Common myeloid progenitor, CD34-positive (primary cell): ENCODE results near the gene SPDYC.

Experiments used
- CTCF ChIA-PET: fragments of 350-600 bp; sonication (Branson Sonifier 250); formaldehyde crosslinking; loops from one replicate; lab custom pipeline; 2021; ENCODE audit warnings: antibody characterized with exemption; lab: Charles Lee
- POLR2A ChIA-PET: fragments of 350-600 bp; sonication (Branson Sonifier 250); formaldehyde crosslinking; loops from one replicate; lab custom pipeline; 2021; ENCODE audit warnings: antibody characterized with exemption; lab: Charles Lee
- DNase-seq, 3 donors: peaks; one replicate each; pipeline versions ENCODE4 v3.0.0 to v3.0.0-alpha.2; 2013
- H3K27ac ChIP-seq, 2 experiments: 1 replicate in 1 of 2; 2 replicates in 1 of 2; pipeline ENCODE4 v1.7.0; 2013; ENCODE audit warnings: inconsistent platforms in 2 of 2, low read length in 2 of 2, mild to moderate bottlenecking in 2 of 2, low read depth in 1 of 2, moderate library complexity in 1 of 2; ENCODE audit not compliant: severe bottlenecking in 2 of 2, insufficient read depth in 1 of 2, poor library complexity in 1 of 2
- H3K27me3 ChIP-seq, 5 experiments: replicated peaks in 2 of 5; 1 replicate in 3 of 5; 2 replicates in 2 of 5; pipeline versions ENCODE4 v1.6.1 to v1.7.0; 2013; ENCODE audit warnings: low read length in 4 of 5, mild to moderate bottlenecking in 2 of 5, moderate library complexity in 2 of 5, inconsistent platforms in 1 of 5; ENCODE audit not compliant: insufficient read depth in 5 of 5, control insufficient read depth in 4 of 5
- H3K36me3 ChIP-seq, 4 experiments: 1 replicate in 2 of 4; 2 replicates in 2 of 4; pipeline versions ENCODE4 v1.6.1 to v1.7.0; 2013; ENCODE audit warnings: low read length in 3 of 4, control low read depth in 1 of 4, mild to moderate bottlenecking in 1 of 4; ENCODE audit not compliant: control insufficient read depth in 4 of 4, insufficient read depth in 4 of 4
- H3K4me1 ChIP-seq, 4 experiments: 1 replicate in 3 of 4; 2 replicates in 1 of 4; pipeline versions ENCODE4 v1.6.1 to v1.7.1; 2013; ENCODE audit warnings: low read length in 3 of 4, mild to moderate bottlenecking in 3 of 4, control low read depth in 1 of 4, inconsistent platforms in 1 of 4, moderate library complexity in 1 of 4; ENCODE audit not compliant: control insufficient read depth in 4 of 4, insufficient read depth in 4 of 4; ENCODE audit errors: control extremely low read depth in 1 of 4
- H3K4me3 ChIP-seq, 7 experiments: 1 replicate in 4 of 7; 2 replicates in 3 of 7; pipeline versions ENCODE4 v1.5.1 to v1.7.0; 2013; ENCODE audit warnings: mild to moderate bottlenecking in 7 of 7, low read length in 6 of 7, moderate library complexity in 6 of 7, inconsistent platforms in 2 of 7, low read depth in 2 of 7, control low read depth in 1 of 7; ENCODE audit not compliant: insufficient read depth in 4 of 7, control insufficient read depth in 1 of 7; ENCODE audit errors: extremely low read depth in 1 of 7
- H3K9me3 ChIP-seq, 5 experiments: 1 replicate in 4 of 5; 2 replicates in 1 of 5; pipeline versions ENCODE4 v1.6.1 to v1.7.1; 2013; ENCODE audit warnings: low read length in 4 of 5, mild to moderate bottlenecking in 2 of 5, inconsistent platforms in 1 of 5, low read depth in 1 of 5, moderate library complexity in 1 of 5; ENCODE audit not compliant: control insufficient read depth in 4 of 5, insufficient read depth in 2 of 5; ENCODE audit errors: control extremely low read depth in 1 of 5
- WGBS: methylation state at CpG from one replicate; pipeline ENCODE4 v1.1.5; 2013; ENCODE audit not compliant: insufficient coverage; 5-methylcytosine and 5-hydroxymethylcytosine counted together

Gene SPDYC

DNA sequence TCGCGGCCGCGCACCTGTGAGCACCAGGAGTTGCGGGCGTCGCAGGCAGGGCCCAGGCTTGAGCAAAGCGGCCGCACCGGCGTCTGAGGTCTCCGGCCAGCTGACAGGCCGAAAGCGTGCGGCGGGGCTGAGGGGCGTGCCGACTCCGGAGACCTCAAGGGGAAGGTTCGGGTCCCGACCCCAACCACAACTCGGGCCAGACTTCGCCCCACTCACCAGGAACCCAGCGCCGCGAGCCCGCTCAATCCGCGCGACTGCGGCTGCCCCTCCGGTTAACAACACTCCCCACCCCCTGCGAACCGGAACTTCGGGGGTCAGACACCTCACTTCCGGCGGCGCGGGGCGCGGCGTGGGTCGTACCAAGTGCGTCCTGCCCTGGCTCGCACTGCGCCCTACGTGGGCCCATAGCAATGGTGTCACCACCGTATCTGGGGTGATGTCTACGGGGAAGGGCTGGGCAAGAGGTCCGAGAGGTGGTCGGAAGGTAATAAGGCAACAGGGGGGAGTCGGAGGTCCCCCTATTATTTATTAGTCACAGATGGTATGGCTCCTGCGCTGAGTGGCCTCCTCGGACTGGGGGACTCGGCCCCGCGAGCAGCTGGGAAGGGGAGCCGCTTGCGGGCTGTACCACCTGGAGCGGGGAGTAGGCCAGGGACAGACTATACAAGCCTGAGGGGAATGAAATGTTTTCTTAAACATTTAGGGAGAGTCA, 35.6 kb upstream of the SPDYC start, which contains the start of gene SYVN1:
Gene SYVN1 (minus strand): TSS at position 280 of the 712 bp plus-strand sequence. CDS start 918 bp downstream, outside the sequence.
- WGBS, result 0% methylated on average over 48 of the region's 60 CpGs
- ChIA-PET CTCF (interaction anchor here (0.9 to 5.6 kb wide), 16 partner anchors 10 to 181 kb away, joined by 3 to 55 read pairs (median 6); partner anchors contain the start of genes CAPN1, CDC42EP2, FAU and MRPL49), POLR2A (interaction anchor here (0.6 to 4.8 kb wide), 14 partner anchors 11 to 93 kb away, joined by 3 to 44 read pairs (median 7); partner anchors contain the start of genes CAPN1, FAU, MRPL49 and SPDYC)
- Histone ChIP-seq H3K27ac (peak within 1 kb of the TSS; percentile 100), H3K36me3 (peaks cover 11 to 35% (median 25%) of the 10 kb centered on the region in 4 experiments), H3K9me3 (no peaks in the 10 kb centered on the region), H3K27me3 (no peaks in the 10 kb centered on the region), H3K4me1 (peaks cover 8 to 40% (median 34%) of the 10 kb centered on the region in 4 experiments), H3K4me3 (peak within 1 kb of the TSS; percentile 81 to 97 (median 89))
- DNase-seq, result peak; percentile 92 to 96 (median 95)

DNA sequence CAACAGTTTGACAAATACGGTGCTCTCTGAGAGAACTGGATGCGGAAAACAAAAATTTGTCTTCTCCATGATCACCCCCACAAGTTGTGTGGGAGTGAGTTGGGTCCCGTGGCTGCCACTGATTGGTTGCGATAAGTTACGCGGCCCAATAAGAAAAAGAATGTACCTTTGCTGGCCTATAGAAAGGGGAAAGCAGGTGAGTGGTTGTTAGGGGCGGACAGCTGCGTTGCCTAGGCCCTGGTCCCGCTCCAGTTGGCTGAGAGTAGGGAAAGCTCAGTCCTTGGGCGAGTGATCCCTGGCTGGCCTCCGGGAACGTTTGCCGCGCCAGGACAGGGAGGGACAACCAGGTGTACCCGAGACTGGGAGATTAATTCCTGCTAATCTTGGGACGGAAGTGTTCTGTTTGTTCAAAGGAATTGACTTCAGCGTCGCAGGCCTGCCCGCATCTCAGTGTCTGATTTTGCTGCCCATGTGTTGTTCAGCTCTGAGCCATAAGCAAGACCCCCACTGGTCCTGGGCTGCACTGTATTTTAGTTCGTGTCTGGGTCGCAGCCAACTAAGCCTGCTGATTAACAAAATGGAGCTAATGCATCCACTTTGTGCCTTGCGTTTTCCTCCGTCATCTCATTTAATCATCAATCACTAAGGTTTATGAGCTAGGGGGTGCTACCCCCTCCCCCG, 34.9 kb upstream of the SPDYC start:
- Histone ChIP-seq H3K4me1 (peaks cover 8 to 40% (median 34%) of the 10 kb centered on the region in 4 experiments), H3K27ac (peak overlapping the region; percentile 100), H3K4me3 (peak overlapping the region; percentile 81 to 97 (median 89)), H3K9me3 (no peaks in the 10 kb centered on the region), H3K27me3 (no peaks in the 10 kb centered on the region), H3K36me3 (peaks cover 11 to 28% (median 18%) of the 10 kb centered on the region in 4 experiments)
- POLR2A ChIA-PET, result interaction anchor here (0.6 to 4.8 kb wide), 12 partner anchors 9 to 92 kb away, joined by 3 to 44 read pairs (median 9); partner anchors contain the start of genes CAPN1, FAU, MRPL49 and SPDYC
- CTCF ChIA-PET, result interaction anchor here (0.9 to 5.6 kb wide), 16 partner anchors 11 to 180 kb away, joined by 3 to 55 read pairs (median 6); partner anchors contain the start of genes CAPN1, CDC42EP2, FAU and MRPL49
- WGBS, result 3% methylated on average over 19 of the region's 24 CpGs
- DNase-seq, result peak; percentile 96 to 98 (median 98)

DNA sequence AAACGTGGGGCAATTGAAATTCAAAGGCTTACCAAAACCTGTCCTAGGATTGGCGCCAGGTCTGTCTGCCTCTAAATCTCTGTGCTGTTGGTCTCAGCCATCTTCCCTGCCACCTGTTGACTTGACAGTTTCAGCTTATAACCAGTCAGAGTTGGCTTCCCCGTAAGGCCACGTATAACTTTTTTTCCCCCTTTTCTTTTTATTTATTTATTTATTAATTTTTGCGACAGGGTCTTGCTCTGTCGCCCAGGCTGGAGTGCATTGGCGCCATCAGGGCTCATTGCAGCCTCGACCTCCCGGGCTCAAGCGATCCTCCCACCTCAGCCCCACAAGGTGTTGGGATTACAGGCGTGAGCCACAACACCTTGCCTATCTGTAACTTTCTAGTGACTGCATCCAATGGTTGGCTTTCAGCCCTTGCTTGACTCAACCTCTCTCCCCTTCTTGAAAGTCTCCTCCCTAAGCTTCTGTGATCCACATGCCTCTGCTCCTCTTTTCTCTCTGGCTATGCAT, 34.3 kb upstream of the SPDYC start:
- Histone ChIP-seq H3K9me3 (no peaks in the 10 kb centered on the region), H3K4me3 (peak overlapping the region in 5 of 7 experiments; percentile 81 to 97 (median 92)), H3K36me3 (peaks cover 11 to 23% (median 15%) of the 10 kb centered on the region in 4 experiments), H3K4me1 (peaks cover 8 to 40% (median 34%) of the 10 kb centered on the region in 4 experiments), H3K27me3 (no peaks in the 10 kb centered on the region), H3K27ac (peak overlapping the region; percentile 100)
- DNase-seq, result no peak
- 74% methylated on average over 8 of the region's 11 CpGs for WGBS
- ChIA-PET POLR2A (interaction anchor here (1.0 to 4.8 kb wide), 11 partner anchors 8 to 45 kb away, joined by 3 to 44 read pairs (median 11); partner anchors contain the start of genes CAPN1, FAU, MRPL49 and SPDYC), CTCF (interaction anchor here (0.9 to 5.6 kb wide), 16 partner anchors 12 to 179 kb away, joined by 3 to 55 read pairs (median 6); partner anchors contain the start of genes CAPN1, CDC42EP2, FAU and MRPL49)

DNA sequence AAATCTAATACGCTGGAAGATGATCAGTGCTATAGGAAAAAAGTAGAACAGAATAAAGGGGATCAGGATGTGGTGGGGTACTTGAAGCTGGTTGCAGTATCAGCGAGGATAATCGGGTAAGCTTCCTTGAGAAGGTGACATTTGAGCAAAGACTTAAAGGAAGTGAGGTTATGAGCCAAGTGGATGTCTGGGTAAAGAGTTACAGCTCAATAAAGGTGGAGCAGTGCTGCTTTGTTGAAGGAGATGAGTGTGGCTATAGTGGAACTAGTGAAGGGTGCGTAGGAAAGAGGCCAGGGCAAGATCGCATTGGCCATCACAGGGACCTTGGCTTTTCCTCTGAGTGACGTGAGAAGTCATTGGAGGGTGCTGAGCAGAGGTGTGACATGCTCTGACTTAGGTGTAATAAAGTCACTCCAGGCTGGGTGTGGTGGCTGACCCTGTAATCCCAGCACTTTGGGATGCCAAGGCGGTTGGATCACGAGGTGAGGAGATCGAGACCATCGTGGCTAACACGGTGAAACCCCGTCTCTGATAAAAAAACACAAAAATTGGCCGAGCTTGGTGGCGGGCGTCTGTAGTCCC, 33.4 kb upstream of the SPDYC start:
- H3K9me3 ChIP-seq, result no peaks in the 10 kb centered on the region
- no peaks in the 10 kb centered on the region for H3K27me3 ChIP-seq
- H3K4me1 ChIP-seq, result peaks cover 8 to 40% (median 34%) of the 10 kb centered on the region in 4 experiments
- H3K36me3 ChIP-seq, result peaks cover 4 to 14% (median 6%) of the 10 kb centered on the region in 4 experiments
- ChIA-PET CTCF (interaction anchor here (0.6 to 5.6 kb wide), 11 partner anchors 11 to 61 kb away, joined by 3 to 55 read pairs (median 6); partner anchors contain the start of genes CAPN1, FAU, MRPL49 and SPDYC), POLR2A (interaction anchor here (2.8 to 3.5 kb wide), 3 partner anchors 12 to 33 kb away, joined by 22 to 26 read pairs (median 26); partner anchors contain the start of genes SPDYC and ZNHIT2)
- no peak for DNase-seq
- H3K27ac ChIP-seq, result peak overlapping the region in 1 of 2 experiments; percentile 5
- H3K4me3 ChIP-seq, result no peak overlapping the region
- WGBS, result 96% methylated on average over 15 of the region's 15 CpGs

DNA sequence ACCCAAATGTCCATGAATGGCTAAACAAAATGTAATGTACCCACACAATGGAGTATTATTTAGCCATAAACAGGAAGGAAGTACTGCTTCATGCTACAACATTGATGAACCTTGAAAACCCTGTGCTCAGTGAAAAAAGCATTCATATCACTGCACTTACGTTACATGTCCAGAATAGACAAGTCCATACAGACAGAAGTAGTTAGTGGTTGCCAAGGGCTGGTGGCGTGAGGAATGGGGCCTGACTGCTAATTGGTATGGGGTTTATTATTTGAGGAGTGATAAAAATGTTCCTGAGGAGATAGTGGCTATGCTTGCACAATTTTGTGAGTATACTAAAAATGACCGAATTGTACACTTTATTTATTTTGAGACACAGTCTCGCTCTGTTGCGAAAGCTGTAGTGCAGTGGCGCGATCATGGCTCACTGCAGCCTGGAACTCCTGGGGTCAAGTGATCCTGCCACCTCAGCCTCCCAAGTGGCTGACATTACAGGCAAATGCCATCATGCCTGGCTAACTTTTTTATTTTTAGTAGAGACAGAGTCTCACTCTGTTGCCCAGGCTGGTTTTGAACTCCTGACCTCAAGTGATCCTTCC, 28.0 kb upstream of the SPDYC start:
- Histone ChIP-seq H3K4me1 (no peaks in the 10 kb centered on the region), H3K36me3 (no peaks in the 10 kb centered on the region), H3K27ac (no peak overlapping the region), H3K27me3 (no peaks in the 10 kb centered on the region), H3K9me3 (no peaks in the 10 kb centered on the region), H3K4me3 (no peak overlapping the region)
- 97% methylated on average over 6 of the region's 7 CpGs for WGBS
- CTCF ChIA-PET, result interaction anchor here (1.5 kb wide), 1 partner anchor 27 kb away, joined by 4 read pairs; no protein-coding TSS in a partner anchor
- DNase-seq, result no peak
- POLR2A ChIA-PET, result no interaction called here
